Measurements from ENCODE around the gene SPATS2.

- no peak for TF ChIP-seq EZH2phosphoT487 (conservative IDR thresholded peaks at IDR 0.05; ENCODE audit: low read length)
- no peak for TF ChIP-seq CTCF (IDR thresholded peaks at IDR 0.05; ENCODE audit: insufficient read depth, low read length, poor library complexity, severe bottlenecking)
Measured at GRCh38 chr12:49413796-49414195, 46.5 kb downstream of the SPATS2 start.

Data from SU-DHL-6 (cell line).